WTC11 (cell line): ENCODE data around the gene GOLGA6L7.
"Not testable (repeated sequence)": the region's sequence is repeated elsewhere in the genome, so short reads cannot be mapped to it uniquely, and the experiment has no call there.

Experiments
- ATF6 ChIP-seq: sonication (generic); formaldehyde crosslinking; IDR thresholded peaks from 2 replicates; pipeline ENCODE4 v1.8.1; 2023; ENCODE audit warnings: mild to moderate bottlenecking, missing genetic modification reagents
- CREB1 ChIP-seq: sonication (generic); formaldehyde crosslinking; IDR thresholded peaks from 2 replicates; pipeline ENCODE4 v1.8.0; 2023; ENCODE audit warnings: mild to moderate bottlenecking, missing genetic modification reagents
- CTCF ChIP-seq: fragments of 200-600 bp; IDR thresholded peaks from 2 replicates; pipeline ENCODE4 v1.8.0; 2022; ENCODE audit warnings: antibody characterized with exemption
- SP1 ChIP-seq: sonication (generic); formaldehyde crosslinking; conservative IDR thresholded peaks from 2 replicates; pipeline ENCODE4 v1.8.1; 2022; ENCODE audit warnings: missing genetic modification reagents
- USF2 ChIP-seq: sonication (generic); formaldehyde crosslinking; IDR thresholded peaks from 2 replicates; pipeline ENCODE4 v1.8.1; 2023; ENCODE audit warnings: mild to moderate bottlenecking, missing genetic modification reagents, moderate library complexity
- TF ChIP-seq, protein P1 (sequence below): fragments of 250-450 bp; sonication (Bioruptor Pico); IDR thresholded peaks from 2 replicates; pipeline ENCODE4 v2.1.2; 2022; ENCODE audit warnings: mild to moderate bottlenecking, moderate library complexity
- TF ChIP-seq, protein P2 (sequence below): sonication (generic); formaldehyde crosslinking; IDR thresholded peaks from 2 replicates; pipeline ENCODE4 v1.8.0; 2022; ENCODE audit warnings: mild to moderate bottlenecking, missing genetic modification reagents
- TF ChIP-seq, protein P3 (sequence below): sonication (generic); formaldehyde crosslinking; conservative IDR thresholded peaks from 2 replicates; pipeline ENCODE4 v1.8.1; 2022; ENCODE audit warnings: mild to moderate bottlenecking, missing genetic modification reagents
- TF ChIP-seq, protein P4 (sequence below): sonication (generic); formaldehyde crosslinking; IDR thresholded peaks from 2 replicates; pipeline ENCODE4 v1.8.0; 2022; ENCODE audit warnings: mild to moderate bottlenecking, missing genetic modification reagents
- TF ChIP-seq, protein P5 (sequence below): sonication (generic); formaldehyde crosslinking; IDR thresholded peaks from 2 replicates; pipeline ENCODE4 v1.8.0; 2022; ENCODE audit warnings: mild to moderate bottlenecking, missing genetic modification reagents

DNA sequence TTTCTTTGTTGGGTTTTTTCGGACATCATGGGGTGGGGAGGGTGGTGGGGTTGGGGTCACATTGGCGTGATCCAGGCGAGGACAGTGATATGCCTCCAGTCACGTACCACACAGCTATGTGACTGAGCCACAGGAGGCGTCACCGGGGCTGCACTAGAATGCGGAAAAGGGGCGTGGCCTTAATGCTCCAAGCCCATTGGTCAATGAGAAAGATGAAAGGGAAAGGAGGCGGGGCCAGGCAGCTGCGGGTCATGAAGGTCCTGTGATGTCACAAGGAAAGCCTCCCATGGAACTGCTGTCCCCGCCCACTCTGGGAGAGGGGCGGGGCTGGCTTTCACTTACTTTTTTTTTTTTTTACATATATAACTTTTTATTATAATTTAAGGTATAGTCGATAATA is at the start of gene GOLGA6L7:
- TF ChIP-seq CTCF; SP1 (CRISPR knock-in tag); USF2; ATF6 (CRISPR knock-in tag); CREB1 (CRISPR knock-in tag): not testable (repeated sequence)
- TF ChIP-seq, protein P1, sequence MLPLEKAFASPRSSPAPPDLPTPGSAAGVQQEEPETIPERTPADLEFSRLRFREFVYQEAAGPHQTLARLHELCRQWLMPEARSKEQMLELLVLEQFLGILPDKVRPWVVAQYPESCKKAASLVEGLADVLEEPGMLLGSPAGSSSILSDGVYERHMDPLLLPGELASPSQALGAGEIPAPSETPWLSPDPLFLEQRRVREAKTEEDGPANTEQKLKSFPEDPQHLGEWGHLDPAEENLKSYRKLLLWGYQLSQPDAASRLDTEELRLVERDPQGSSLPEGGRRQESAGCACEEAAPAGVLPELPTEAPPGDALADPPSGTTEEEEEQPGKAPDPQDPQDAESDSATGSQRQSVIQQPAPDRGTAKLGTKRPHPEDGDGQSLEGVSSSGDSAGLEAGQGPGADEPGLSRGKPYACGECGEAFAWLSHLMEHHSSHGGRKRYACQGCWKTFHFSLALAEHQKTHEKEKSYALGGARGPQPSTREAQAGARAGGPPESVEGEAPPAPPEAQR: not testable (repeated sequence)
- TF ChIP-seq, protein P2, sequence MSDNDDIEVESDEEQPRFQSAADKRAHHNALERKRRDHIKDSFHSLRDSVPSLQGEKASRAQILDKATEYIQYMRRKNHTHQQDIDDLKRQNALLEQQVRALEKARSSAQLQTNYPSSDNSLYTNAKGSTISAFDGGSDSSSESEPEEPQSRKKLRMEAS: not testable (repeated sequence)
- TF ChIP-seq, protein P3, sequence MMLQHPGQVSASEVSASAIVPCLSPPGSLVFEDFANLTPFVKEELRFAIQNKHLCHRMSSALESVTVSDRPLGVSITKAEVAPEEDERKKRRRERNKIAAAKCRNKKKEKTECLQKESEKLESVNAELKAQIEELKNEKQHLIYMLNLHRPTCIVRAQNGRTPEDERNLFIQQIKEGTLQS (CRISPR knock-in tag): not testable (repeated sequence)
- TF ChIP-seq, protein P4, sequence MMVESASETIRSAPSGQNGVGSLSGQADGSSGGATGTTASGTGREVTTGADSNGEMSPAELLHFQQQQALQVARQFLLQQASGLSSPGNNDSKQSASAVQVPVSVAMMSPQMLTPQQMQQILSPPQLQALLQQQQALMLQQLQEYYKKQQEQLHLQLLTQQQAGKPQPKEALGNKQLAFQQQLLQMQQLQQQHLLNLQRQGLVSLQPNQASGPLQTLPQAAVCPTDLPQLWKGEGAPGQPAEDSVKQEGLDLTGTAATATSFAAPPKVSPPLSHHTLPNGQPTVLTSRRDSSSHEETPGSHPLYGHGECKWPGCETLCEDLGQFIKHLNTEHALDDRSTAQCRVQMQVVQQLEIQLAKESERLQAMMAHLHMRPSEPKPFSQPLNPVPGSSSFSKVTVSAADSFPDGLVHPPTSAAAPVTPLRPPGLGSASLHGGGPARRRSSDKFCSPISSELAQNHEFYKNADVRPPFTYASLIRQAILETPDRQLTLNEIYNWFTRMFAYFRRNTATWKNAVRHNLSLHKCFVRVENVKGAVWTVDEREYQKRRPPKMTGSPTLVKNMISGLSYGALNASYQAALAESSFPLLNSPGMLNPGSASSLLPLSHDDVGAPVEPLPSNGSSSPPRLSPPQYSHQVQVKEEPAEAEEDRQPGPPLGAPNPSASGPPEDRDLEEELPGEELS: not testable (repeated sequence)
- TF ChIP-seq, protein P5, sequence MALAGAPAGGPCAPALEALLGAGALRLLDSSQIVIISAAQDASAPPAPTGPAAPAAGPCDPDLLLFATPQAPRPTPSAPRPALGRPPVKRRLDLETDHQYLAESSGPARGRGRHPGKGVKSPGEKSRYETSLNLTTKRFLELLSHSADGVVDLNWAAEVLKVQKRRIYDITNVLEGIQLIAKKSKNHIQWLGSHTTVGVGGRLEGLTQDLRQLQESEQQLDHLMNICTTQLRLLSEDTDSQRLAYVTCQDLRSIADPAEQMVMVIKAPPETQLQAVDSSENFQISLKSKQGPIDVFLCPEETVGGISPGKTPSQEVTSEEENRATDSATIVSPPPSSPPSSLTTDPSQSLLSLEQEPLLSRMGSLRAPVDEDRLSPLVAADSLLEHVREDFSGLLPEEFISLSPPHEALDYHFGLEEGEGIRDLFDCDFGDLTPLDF (CRISPR knock-in tag): not testable (repeated sequence)
